Panc1 (cell line): Measurements from ENCODE around the gene GLRX5.

Experiments
- TCF7L2 ChIP-seq: IDR thresholded peaks from 2 replicates; pipeline ENCODE4 v1.6.1; 2011; ENCODE audit warnings: mild to moderate bottlenecking, low read depth, low read length, inconsistent platforms
- TF ChIP-seq, protein P1 (sequence below): fragments of 450-650 bp; IDR thresholded peaks from 2 replicates; pipeline ENCODE4 v1.5.1; 2017; ENCODE audit warnings: mild to moderate bottlenecking

DNA sequence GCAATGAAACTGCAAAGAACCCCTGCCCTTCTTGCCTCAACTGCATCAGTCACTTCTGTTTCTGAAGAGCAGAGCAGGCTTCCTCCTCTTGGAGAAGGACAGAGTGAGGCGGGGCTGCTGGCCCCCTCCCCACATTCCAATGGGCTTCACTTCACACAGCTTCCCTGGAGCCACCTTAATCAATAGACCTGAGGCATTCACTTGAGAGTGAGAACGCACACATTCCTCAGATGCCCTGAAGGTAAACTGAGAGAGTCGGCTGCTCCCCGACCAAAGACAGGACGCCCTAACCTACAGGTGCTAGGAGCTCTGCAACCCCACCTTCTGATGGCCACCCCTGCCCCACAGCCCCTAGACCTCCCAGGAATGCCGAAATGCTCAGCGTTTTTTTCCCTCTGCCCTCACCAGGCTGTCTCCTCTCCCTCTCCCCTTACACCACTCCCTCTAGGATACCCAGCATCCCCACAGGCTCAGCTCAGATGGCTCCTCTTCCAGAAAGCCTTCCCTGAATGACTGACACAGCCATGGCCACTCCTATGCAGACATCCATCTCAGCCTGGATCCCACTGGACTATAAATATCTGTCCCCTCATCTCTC, 49.5 kb upstream of the GLRX5 start:
- TF ChIP-seq, protein P1, sequence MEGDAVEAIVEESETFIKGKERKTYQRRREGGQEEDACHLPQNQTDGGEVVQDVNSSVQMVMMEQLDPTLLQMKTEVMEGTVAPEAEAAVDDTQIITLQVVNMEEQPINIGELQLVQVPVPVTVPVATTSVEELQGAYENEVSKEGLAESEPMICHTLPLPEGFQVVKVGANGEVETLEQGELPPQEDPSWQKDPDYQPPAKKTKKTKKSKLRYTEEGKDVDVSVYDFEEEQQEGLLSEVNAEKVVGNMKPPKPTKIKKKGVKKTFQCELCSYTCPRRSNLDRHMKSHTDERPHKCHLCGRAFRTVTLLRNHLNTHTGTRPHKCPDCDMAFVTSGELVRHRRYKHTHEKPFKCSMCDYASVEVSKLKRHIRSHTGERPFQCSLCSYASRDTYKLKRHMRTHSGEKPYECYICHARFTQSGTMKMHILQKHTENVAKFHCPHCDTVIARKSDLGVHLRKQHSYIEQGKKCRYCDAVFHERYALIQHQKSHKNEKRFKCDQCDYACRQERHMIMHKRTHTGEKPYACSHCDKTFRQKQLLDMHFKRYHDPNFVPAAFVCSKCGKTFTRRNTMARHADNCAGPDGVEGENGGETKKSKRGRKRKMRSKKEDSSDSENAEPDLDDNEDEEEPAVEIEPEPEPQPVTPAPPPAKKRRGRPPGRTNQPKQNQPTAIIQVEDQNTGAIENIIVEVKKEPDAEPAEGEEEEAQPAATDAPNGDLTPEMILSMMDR, result no peak
- TF ChIP-seq TCF7L2, result no peak
